HL-60 (cell line): ENCODE data around the gene ELOB.

Experiments
- CTCF ChIP-seq: IDR thresholded peaks from one replicate; pipeline ENCODE4 v1.5.1; 2011; ENCODE audit warnings: low read length, control low read depth, inconsistent platforms; ENCODE audit not compliant: insufficient read depth
- POLR2AphosphoS5 ChIP-seq: IDR thresholded peaks from 2 replicates; pipeline ENCODE4 v1.6.1; 2012; ENCODE audit warnings: low read depth

- TF ChIP-seq CTCF (no peak), POLR2AphosphoS5 (no peak)
These were observed 31.8 kb downstream of the ELOB start for GRCh38 chr16:2745116-2745890.
